Activated T-cell treated with anti-CD3 and anti-CD28 coated beads, Interleukin-2, amount 50 U/mL, for 4 hours (primary cell): ENCODE data around the gene BCL2L13. TPM values are rescaled to one million over a fixed set of nuclear protein-coding genes. Genes with fewer than 3 reads are reported as not detected.
"Not testable (repeated sequence)": the region's sequence is repeated elsewhere in the genome, so short reads cannot be mapped to it uniquely, and the experiment has no call there.

Experiments
- ATAC-seq, 2 donors: fragments of 200-7000 bp; cut with Tn5 transposase; one replicate each; pipeline ENCODE4 v1.10.0; 2021
- DNase-seq: peaks from one replicate; pipeline ENCODE4 v3.0.0-alpha.2; 2020
- H3K27me3 Mint-ChIP-seq: one replicate; pipeline ENCODE4 v1.8.0; 2021; ENCODE audit warnings: low read depth, mixed read lengths
- H3K36me3 Mint-ChIP-seq: one replicate; pipeline ENCODE4 v1.8.0; 2022; ENCODE audit warnings: mixed read lengths; ENCODE audit not compliant: insufficient read depth
- H3K4me1 Mint-ChIP-seq: one replicate; pipeline ENCODE4 v1.8.0; 2021; ENCODE audit warnings: low read depth, mixed read lengths
- H3K4me3 Mint-ChIP-seq: one replicate; pipeline ENCODE4 v1.8.0; 2021; ENCODE audit warnings: mild to moderate bottlenecking, moderate library complexity, mixed read lengths
- H3K9me3 Mint-ChIP-seq: one replicate; pipeline ENCODE4 v1.8.0; 2021; ENCODE audit warnings: mixed read lengths
- total RNA-seq, 3 donors: library from RNA; stranded (reverse); gene quantifications; one replicate each; pipeline ENCODE4 v1.2.1, GENCODE V29; 2021

The BCL2L13 gene
- total RNA-seq, 3 donors from 2014 or later: 32.3 to 37.8 (median 35.7) TPM

DNA sequence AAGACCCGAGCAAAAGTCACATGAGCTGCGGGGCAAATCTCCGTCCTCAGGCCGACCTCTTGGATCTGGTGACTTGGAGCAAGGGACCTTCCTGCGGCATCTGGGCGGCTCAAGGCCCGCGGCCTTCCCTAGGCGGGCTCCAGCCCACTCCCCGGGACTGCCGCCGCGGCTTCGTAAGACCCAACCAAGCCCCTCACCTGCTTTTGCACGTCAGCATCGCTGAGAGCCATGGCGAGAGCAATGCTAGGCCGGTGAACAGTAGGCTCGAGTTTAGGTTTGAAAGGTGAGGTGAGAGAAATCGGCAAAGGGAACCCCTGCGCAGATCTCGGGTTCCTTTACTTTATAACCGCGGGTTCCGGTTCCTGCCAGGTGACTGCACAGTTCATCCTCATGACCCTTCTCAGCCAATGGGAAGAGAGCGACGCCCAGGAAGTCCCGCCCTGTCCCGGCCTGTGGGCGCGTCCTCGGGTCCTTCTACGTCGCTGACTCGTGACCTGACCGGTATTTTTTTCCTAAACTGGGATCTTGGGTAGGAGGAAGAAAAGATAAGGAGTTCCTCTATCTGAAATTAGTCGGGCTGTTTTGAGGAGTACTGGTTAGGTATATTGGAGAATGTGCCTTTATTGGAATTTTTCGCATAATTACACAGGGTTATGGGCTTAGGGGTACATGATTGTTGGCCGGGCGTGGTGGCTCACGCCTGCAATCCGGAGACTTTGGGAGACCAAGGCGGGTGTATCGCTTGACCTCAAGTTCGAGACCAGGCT, 10.0 kb upstream of the BCL2L13 start, which contains the start of gene ATP6V1E1:
Gene ATP6V1E1 (minus strand): TSS at position 344 of the 767 bp plus-strand sequence. CDS start 114 bp downstream, at position 230.
- Mint-ChIP-seq H3K36me3 (peaks cover 4% of the 10 kb centered on the region), H3K9me3 (no peaks in the 10 kb centered on the region), H3K4me1 (peaks cover 24% of the 10 kb centered on the region), H3K27me3 (no peaks in the 10 kb centered on the region), H3K4me3 (peak within 1 kb of the TSS; percentile 97)
- ATAC-seq (peak; percentile 100), DNase-seq (peak; percentile 90)

- DNase-seq (no peak), ATAC-seq (no peak)
- H3K4me1 Mint-ChIP-seq: peaks cover 18% of the 10 kb centered on the region
- no peaks in the 10 kb centered on the region for H3K9me3 Mint-ChIP-seq
- H3K27me3 Mint-ChIP-seq: no peaks in the 10 kb centered on the region
- peaks cover 4% of the 10 kb centered on the region for H3K36me3 Mint-ChIP-seq
- H3K4me3 Mint-ChIP-seq: peak overlapping the region; percentile 97
These were observed 9.4 kb upstream of the BCL2L13 start for GRCh38 chr22:17629173-17629489.

GRCh38 chr22:17629641-17630040, 8.9 kb upstream of the BCL2L13 start:
- Mint-ChIP-seq H3K27me3 (no peaks in the 10 kb centered on the region), H3K9me3 (no peaks in the 10 kb centered on the region), H3K4me1 (peaks cover 17% of the 10 kb centered on the region), H3K4me3 (peak overlapping the region; percentile 97), H3K36me3 (peaks cover 4% of the 10 kb centered on the region)
- DNase-seq: no peak
- ATAC-seq: no peak

DNA sequence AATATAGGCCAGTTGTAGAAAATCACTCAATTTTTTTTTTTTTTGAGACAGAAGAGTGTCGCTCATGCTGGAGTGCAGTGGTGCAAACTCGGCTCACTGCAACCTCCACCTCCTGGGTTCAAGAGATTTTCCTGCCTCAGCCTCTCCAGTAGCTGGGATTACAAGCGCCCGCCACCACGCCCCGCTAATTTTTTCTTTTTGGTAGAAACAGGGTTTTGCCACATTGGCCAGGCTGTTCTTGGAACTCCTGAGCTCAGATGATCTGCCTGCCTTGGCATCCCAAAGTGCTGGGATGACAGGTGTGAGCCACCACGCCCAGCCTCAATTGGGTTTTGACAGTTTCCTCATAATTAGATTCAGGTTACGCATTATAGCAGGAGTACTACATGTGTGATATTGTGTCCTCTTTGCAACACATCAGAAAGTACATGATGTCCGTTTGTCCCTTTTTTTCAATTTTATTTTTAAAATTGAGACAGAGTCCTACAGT, 7.4 kb upstream of the BCL2L13 start:
- Mint-ChIP-seq H3K4me3 (peak overlapping the region; percentile 9), H3K9me3 (no peaks in the 10 kb centered on the region), H3K27me3 (no peaks in the 10 kb centered on the region), H3K36me3 (peaks cover 4% of the 10 kb centered on the region), H3K4me1 (peaks cover 10% of the 10 kb centered on the region)
- no peak for DNase-seq
- no peak for ATAC-seq

DNA sequence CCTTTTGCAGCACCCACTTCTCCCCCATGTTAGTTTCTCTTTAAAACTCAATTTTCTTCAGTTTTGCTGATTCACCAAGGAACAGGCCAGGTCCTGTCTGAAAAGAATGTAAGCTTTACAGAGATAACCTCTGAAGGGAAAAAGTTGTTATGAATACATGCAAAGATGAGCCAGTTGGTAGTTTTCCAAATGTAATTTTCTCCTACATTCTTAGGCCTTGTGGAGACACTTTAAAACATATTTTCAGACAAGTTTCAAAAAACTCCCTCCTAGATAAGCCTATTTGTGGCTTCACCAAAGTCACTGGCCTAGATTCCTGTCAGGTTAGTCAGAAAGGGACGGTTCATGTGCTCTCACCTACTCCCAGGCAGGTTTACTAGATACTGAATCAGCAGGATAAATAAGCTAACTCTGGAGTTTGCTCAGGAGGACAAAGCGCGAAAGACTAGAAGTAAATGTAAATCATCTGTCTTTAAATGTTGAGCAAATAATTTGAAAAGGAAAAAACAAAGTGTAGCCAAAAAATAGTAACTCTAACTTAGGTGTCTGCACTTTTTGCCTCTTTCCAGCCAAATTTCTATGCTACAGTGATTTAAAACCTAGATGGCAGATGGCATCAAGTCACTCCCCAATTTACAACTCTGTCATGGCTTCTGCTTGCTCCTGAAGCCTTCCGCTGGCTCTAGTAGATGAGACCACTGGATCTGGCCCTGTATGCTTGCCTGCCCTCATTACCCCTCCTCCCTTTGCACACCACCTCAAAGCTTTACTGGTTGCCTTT, 5.2 kb upstream of the BCL2L13 start:
- Mint-ChIP-seq H3K27me3 (no peaks in the 10 kb centered on the region), H3K4me3 (no peak overlapping the region), H3K4me1 (peaks cover 11% of the 10 kb centered on the region), H3K36me3 (peaks cover 1% of the 10 kb centered on the region), H3K9me3 (no peaks in the 10 kb centered on the region)
- DNase-seq (no peak), ATAC-seq (no peak)

- ATAC-seq (no peak), DNase-seq (no peak)
- no peaks in the 10 kb centered on the region for H3K9me3 Mint-ChIP-seq
- H3K36me3 Mint-ChIP-seq: no peaks in the 10 kb centered on the region
- no peaks in the 10 kb centered on the region for H3K27me3 Mint-ChIP-seq
- H3K4me3 Mint-ChIP-seq: no peak overlapping the region
- H3K4me1 Mint-ChIP-seq: peaks cover 11% of the 10 kb centered on the region
These were observed 4.6 kb upstream of the BCL2L13 start for GRCh38 chr22:17633998-17634323.

- no peaks in the 10 kb centered on the region for H3K9me3 Mint-ChIP-seq
- no peaks in the 10 kb centered on the region for H3K27me3 Mint-ChIP-seq
- H3K36me3 Mint-ChIP-seq: no peaks in the 10 kb centered on the region
- DNase-seq (no peak), ATAC-seq (no peak)
- H3K4me3 Mint-ChIP-seq: no peak overlapping the region
- H3K4me1 Mint-ChIP-seq: peaks cover 12% of the 10 kb centered on the region
These were observed 3.9 kb upstream of the BCL2L13 start for GRCh38 chr22:17634696-17635095.

- H3K4me3 Mint-ChIP-seq, H3K9me3 Mint-ChIP-seq, DNase-seq, H3K27me3 Mint-ChIP-seq, ATAC-seq, H3K36me3 Mint-ChIP-seq: not testable (repeated sequence)
- H3K4me1 Mint-ChIP-seq: peaks cover 22% of the 10 kb centered on the region
These were observed 1.7 kb upstream of the BCL2L13 start for GRCh38 chr22:17636850-17637249.

DNA sequence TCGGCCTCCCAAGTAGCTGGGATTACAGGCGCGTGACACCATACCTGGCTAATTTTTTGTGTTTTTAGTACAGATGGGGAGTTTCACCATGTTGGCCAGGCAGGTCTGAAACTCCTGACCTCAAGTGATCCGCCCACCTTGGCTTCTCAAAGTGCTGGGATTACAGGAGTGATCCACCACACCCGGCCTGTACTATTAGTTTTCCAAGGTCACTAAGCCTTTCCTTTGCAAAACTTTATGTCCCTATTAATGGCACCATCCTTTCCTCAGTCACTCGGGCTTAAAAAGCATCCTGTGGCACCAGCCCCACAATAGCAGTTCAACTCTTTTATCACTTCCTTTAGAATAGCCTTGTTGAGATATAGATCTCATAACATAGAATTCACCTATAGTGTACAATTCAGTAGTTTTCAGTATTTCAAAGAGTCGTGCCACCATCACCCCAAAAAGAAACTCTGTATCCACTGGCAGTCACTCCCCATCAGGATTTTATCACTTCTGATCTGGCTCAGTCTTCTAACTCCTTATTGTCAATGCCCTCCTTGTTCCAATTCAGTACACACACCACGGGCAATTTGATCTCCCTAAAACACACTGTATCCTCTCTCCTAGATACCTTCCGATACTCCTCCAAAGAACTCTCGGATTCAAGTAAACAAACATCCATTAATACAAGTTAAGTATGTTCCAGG, 921 bp upstream of the BCL2L13 start:
- DNase-seq: no peak
- peak overlapping the region; percentile 91 for H3K4me3 Mint-ChIP-seq

DNA sequence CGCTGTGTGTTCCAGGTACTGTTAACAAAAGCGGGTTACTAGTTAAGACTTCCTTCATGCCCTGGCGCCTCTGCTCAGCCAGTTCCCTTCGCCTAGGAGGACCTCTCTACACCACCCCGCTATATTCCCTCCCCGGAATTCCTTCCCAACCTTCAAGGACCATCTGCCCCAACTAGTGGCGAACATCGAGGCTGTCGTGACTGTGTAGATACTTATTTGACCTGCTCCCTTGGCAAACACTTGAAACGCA, 450 bp upstream of the BCL2L13 start:
- H3K27me3 Mint-ChIP-seq: no peaks in the 10 kb centered on the region
- DNase-seq (peak; percentile 5), ATAC-seq (peak; percentile 8 to 9)
- peaks cover 4% of the 10 kb centered on the region for H3K36me3 Mint-ChIP-seq
- H3K4me3 Mint-ChIP-seq: peak overlapping the region; percentile 91
- H3K9me3 Mint-ChIP-seq: no peaks in the 10 kb centered on the region
- peaks cover 25% of the 10 kb centered on the region for H3K4me1 Mint-ChIP-seq

More for the DNA sequence above, 921 bp upstream of the BCL2L13 start:
- no peaks in the 10 kb centered on the region for H3K27me3 Mint-ChIP-seq
- H3K36me3 Mint-ChIP-seq: no peaks in the 10 kb centered on the region
- H3K4me1 Mint-ChIP-seq: peaks cover 22% of the 10 kb centered on the region
- no peak for ATAC-seq
- H3K9me3 Mint-ChIP-seq: no peaks in the 10 kb centered on the region

GRCh38 chr22:17639247-17639741, 737 bp downstream of the BCL2L13 start:
- peak overlapping the region; percentile 91 for H3K4me3 Mint-ChIP-seq
- DNase-seq (no peak), ATAC-seq (no peak)
- peaks cover 4% of the 10 kb centered on the region for H3K36me3 Mint-ChIP-seq
- H3K9me3 Mint-ChIP-seq: no peaks in the 10 kb centered on the region
- H3K27me3 Mint-ChIP-seq: no peaks in the 10 kb centered on the region
- H3K4me1 Mint-ChIP-seq: peaks cover 25% of the 10 kb centered on the region

GRCh38 chr22:17641269-17641668, 2.7 kb downstream of the BCL2L13 start:
- H3K36me3 Mint-ChIP-seq: peaks cover 4% of the 10 kb centered on the region

GRCh38 chr22:17642357-17642756, 3.8 kb downstream of the BCL2L13 start:
- ATAC-seq, H3K4me3 Mint-ChIP-seq, H3K36me3 Mint-ChIP-seq, DNase-seq, H3K9me3 Mint-ChIP-seq, H3K27me3 Mint-ChIP-seq: not testable (repeated sequence)
- peaks cover 25% of the 10 kb centered on the region for H3K4me1 Mint-ChIP-seq

More at GRCh38 chr22:17641269-17641668, 2.7 kb downstream of the BCL2L13 start:
- Mint-ChIP-seq H3K4me1 (peaks cover 25% of the 10 kb centered on the region), H3K4me3 (no peak overlapping the region), H3K9me3 (no peaks in the 10 kb centered on the region), H3K27me3 (no peaks in the 10 kb centered on the region)
- no peak for DNase-seq
- no peak for ATAC-seq

GRCh38 chr22:17647452-17647851, 8.9 kb downstream of the BCL2L13 start:
- Mint-ChIP-seq H3K27me3 (no peaks in the 10 kb centered on the region), H3K4me3 (no peak overlapping the region), H3K9me3 (no peaks in the 10 kb centered on the region), H3K4me1 (peaks cover 5% of the 10 kb centered on the region), H3K36me3 (peaks cover 7% of the 10 kb centered on the region)
- ATAC-seq (no peak), DNase-seq (no peak)
